GM12873 (cell line): Measurements from ENCODE around the gene ITPK1.

Source experiments
- TF ChIP-seq, protein P1 (sequence below): IDR thresholded peaks from 2 replicates; pipeline ENCODE4 v1.5.1; 2012; ENCODE audit warnings: low read depth, mild to moderate bottlenecking, moderate library complexity, low read length, control low read depth; ENCODE audit not compliant: insufficient read depth; ENCODE audit errors: missing control alignments

Gene ITPK1

DNA sequence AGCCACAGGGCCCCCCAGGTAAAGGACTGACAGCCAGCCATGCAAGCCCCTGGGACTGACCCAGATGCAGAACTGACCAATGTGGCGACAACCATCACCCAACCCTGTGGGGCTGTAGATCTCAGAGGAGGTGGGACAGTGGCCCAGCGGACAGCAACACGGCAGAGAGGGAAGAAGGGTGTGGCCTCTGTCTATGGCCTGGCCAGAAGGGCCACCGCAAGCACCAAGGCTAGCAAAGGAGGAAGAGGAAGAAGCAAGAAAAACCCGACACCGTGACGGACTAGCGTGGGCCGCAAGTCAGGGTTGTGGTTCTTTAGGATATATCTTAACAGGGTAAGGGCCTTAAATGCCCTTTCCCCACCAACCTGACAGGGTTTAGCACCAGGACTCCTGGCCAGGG is 71.2 kb downstream of the ITPK1 start:
- TF ChIP-seq, protein P1, sequence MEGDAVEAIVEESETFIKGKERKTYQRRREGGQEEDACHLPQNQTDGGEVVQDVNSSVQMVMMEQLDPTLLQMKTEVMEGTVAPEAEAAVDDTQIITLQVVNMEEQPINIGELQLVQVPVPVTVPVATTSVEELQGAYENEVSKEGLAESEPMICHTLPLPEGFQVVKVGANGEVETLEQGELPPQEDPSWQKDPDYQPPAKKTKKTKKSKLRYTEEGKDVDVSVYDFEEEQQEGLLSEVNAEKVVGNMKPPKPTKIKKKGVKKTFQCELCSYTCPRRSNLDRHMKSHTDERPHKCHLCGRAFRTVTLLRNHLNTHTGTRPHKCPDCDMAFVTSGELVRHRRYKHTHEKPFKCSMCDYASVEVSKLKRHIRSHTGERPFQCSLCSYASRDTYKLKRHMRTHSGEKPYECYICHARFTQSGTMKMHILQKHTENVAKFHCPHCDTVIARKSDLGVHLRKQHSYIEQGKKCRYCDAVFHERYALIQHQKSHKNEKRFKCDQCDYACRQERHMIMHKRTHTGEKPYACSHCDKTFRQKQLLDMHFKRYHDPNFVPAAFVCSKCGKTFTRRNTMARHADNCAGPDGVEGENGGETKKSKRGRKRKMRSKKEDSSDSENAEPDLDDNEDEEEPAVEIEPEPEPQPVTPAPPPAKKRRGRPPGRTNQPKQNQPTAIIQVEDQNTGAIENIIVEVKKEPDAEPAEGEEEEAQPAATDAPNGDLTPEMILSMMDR, result no peak

DNA sequence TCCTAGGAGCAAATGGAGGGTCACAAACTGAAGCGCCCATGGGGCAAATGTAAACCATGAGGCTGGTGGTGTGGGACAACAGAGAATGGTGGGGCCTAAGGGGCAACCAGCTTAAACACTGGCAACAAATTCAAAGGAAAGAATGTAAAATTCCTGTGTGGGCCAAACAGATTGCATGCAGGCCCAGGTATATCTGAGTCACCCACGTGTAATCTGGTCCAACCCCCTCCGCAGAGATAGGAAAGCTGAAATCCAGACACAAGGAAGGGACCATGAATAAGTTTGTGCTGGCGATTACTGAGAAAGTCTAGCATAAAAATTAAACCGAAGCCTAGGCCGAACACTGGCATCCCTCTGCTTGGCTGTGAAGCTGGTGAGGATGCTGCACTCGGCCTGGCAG is 71.6 kb downstream of the ITPK1 start:
- TF ChIP-seq, protein P1, result no peak

DNA sequence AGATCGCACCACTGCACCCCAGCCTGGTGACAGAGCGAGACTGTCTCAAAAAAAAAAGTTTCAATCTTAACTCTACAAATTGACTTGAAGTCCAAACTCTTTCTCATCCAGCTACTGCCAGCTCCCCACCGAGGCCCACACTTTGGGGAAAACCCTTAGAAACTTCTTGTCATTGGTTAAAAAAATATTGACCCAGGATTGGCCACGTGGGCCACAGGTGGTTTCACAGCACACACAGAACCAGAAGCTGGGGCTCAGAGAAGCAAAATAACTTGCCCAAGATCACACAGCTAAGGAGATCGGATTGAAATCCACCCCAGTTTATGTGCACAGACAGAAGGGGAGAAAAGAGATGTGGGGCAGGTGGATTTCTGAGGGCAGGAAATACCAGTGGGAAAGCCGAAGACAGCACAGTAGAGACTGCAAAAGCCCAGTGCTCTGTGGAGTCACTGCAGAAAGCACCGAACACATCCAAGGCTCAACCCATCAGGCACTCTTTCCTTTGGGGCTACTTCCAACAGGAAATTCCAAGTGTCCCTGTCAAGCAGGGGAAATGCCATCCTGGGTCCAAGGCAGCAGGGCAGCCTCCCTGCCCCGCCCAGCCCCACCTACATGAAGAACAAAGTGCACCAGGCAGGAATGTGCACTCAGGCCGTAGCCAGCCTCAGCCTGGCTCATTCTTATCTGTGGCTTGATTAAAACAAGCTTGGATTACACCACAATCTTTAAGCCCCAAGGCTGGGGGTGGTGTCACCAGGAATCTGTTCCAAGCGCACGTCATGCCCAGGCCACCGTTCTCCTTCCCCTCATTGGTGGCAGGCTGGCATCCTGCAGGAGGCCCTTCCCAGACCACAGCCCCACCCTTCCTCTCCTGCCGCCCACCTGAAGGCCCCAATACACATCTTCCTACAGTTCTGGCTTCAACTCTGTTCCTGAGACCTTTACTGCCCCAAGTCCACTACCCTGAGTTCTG is 72.5 kb downstream of the ITPK1 start:
- TF ChIP-seq, protein P1, result no peak

DNA sequence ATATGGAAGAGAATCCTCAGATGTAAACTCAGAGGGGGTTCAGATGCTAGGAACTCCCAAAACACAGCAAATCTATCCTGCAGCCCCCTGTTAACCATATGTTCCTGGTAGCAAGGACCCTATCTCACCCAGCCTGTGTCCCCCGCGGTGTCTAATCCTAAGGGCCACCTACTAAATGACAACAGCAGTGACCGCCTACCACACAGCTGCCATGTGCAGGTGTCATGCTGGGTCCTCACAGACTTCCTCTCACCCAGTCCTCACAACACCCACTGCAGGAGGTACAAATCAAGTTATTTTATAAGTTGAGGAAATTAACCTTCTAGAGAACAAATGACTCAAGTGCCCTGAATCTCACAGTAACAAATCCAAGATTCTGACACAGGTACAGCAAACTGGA is 73.9 kb downstream of the ITPK1 start:
- TF ChIP-seq, protein P1, result no peak

DNA sequence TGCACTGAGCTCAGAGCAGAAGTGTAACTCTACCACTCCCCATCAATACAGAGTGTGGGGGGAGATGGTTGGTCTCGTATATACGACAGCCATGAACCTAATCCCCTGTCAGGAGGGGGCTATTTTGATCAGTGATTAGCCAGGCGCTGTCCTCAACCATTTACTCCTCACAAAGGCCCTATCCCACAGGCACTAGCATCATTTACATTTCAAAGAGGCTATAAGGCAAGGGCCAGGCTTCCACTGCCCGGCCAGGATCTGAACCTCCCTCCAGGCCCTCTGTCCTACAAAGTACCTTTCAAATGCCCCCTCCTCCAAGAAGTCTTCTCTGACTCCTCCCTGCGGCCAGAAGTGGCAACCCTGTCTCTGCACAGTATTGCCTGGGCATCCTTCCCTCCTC is 74.7 kb downstream of the ITPK1 start:
- TF ChIP-seq, protein P1, result no peak

DNA sequence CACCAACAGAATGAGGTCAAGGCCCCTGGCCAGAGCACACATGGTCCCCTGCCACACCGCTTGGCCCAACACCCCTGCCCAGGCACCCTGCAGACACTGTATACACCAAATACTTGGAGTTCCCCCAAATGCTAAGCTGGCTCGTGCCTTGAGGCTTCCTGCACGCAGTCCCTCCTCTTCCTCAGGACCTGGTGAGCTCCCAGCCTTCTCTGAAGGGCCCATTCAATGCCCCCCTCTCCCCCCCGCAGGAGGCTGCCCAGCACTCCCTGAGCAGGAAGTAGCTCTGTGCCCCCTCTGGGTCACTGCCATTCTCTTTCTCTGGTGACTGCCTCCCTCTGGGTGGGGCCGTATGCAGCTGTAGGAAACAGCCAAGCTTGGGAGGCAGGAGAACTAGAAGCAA is 75.3 kb downstream of the ITPK1 start:
- TF ChIP-seq, protein P1, result no peak

DNA sequence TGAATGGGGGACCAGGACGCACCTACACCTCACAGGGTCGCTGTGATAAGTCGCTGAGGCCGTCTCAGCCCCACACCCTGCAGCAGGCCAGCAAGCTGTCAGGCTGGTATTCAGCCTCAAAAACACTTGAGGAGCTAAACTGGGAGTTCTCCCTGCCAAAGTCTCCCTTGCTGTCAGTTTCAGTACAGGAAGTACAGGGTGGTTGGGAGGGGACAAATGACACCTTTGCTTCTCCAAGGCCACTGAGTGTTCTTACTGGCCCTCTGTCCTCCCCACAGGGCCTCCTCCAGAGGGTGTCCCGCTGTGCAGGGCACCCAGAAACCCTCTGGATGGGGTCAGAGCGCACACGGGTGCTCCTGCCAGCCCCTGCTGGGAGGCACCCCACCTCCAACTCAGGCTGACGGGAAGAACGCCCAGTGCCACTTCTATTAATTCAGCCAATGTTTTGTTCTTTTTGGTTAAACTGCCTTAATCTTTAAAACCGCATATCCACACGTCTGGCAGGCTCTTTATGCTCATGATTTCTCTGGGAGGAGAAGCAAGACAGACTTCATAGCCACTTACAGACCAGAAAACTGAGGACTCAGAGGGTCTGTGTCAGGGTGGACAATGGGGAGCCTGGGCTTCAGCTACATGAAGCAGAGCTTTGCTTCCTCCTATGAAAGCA is 75.9 kb downstream of the ITPK1 start:
- TF ChIP-seq, protein P1, result no peak
